Left lung (tissue), 10 donors: ENCODE measurements around the gene ANKRD28. TPM values are rescaled to one million over a fixed set of nuclear protein-coding genes. Genes with fewer than 3 reads are reported as not detected.
A peak's percentile ranks its signal among the peaks of the same experiment; 100 is the strongest.
"Not testable (repeated sequence)": the region's sequence is repeated elsewhere in the genome, so short reads cannot be mapped to it uniquely, and the experiment has no call there.

ENCODE experiments used
- ATAC-seq: fragments of 200-7000 bp; cut with Tn5 transposase; one replicate; pipeline ENCODE4 v1.9.1; 2020; ENCODE audit warnings: moderate library complexity
- DNase-seq, 4 donors: peaks; one replicate each; pipeline ENCODE4 v3.0.0-alpha.2; 2013 to 2020
- H3K27ac ChIP-seq, 2 donors: fragments of 200-600 bp; sonication (generic) in 1 of 2; one replicate each; pipeline versions ENCODE4 v1.5.0 to v1.8.0; 2020 to 2021
- H3K27me3 ChIP-seq, 2 donors: fragments of 200-600 bp; sonication (generic) in 1 of 2; one replicate each; pipeline versions ENCODE4 v1.5.0 to v1.8.0; 2020 to 2021
- H3K36me3 ChIP-seq, 2 donors: fragments of 200-600 bp; sonication (generic) in 1 of 2; one replicate each; pipeline versions ENCODE4 v1.5.0 to v1.8.0; 2020 to 2021
- H3K4me1 ChIP-seq, 2 donors: fragments of 200-600 bp; one replicate each; pipeline ENCODE4 v1.8.0; 2021
- H3K4me3 ChIP-seq, 2 donors: fragments of 200-600 bp; sonication (generic) in 1 of 2; one replicate each; pipeline versions ENCODE4 v1.5.0 to v1.8.0; 2020 to 2021; ENCODE audit warnings: mild to moderate bottlenecking in 1 of 2
- H3K9me3 ChIP-seq, 2 donors: fragments of 200-600 bp; sonication (generic) in 1 of 2; one replicate each; pipeline versions ENCODE4 v1.5.0 to v1.8.0; 2020 to 2021
- intact Hi-C, 2 donors: fragments of 100-400 bp; cut with DNase I; formaldehyde crosslinking; loops; one replicate each; pipeline versions ENCODE4 v1.11.2 to v1.14.2; 2022
- polyA plus RNA-seq, 6 donors: library from polyadenylated mRNA; unstranded; fragments of 120-200 nt; gene quantifications; one replicate each; pipeline ENCODE4 v1.2.1, GENCODE V29; 2013; ENCODE audit not compliant: insufficient read length in 6 of 6
- total RNA-seq, 2 donors: library from RNA; stranded (reverse); fragmentation: NEBNext Ultra II Directional; extraction: Animal tissue kit (Norgen Biotek cat#: 25700); gene quantifications; one replicate each; pipeline ENCODE4 v1.2.1, GENCODE V29; 2021
- TF ChIP-seq, protein P1 (sequence below), 2 donors: fragments of 200-600 bp; sonication (generic) in 1 of 2; IDR thresholded peaks; one replicate each; pipeline versions ENCODE4 v1.5.0 to v1.8.0; 2021; ENCODE audit warnings: antibody characterized with exemption in 2 of 2
- donor health status: DM: no; HTN: yes; CAD: no.
- donor health status: DM: no; HTN: no; CAD: no.

Gene ANKRD28
- total and polyA plus RNA-seq, 8 donors = 36.6 to 60.0 (median 47.2) TPM

DNA sequence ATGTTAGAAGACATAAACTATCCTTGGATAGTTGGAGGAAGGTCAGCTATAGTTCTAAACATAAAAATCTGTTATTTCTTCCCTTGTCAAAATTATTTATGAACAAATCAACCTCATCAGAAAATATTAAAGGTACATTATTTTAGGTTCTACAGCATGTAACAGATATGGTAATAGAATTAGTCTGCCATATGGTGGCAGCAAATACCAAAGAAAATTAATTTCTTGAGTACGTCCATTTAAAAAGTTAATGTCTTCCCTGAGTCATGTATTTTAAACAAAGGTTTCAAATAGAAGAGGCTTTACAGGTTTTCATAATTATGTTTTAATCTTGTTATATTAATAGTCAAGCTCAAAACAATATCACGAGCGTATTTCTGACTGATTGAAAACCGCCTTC lies 17.9 kb upstream of the ANKRD28 start:
- Histone ChIP-seq H3K4me3 (no peak overlapping the region), H3K9me3 (no peaks in the 10 kb centered on the region), H3K4me1 (peaks cover 0 to 13% of the 10 kb centered on the region in 2 donors), H3K36me3 (no peaks in the 10 kb centered on the region), H3K27ac (no peak overlapping the region), H3K27me3 (no peaks in the 10 kb centered on the region)
- intact Hi-C loops = loop anchor here in 1 of 2 donors (5.0 kb wide), 1 partner anchor 432 kb away; no protein-coding TSS in a partner anchor
- peak; percentile 71 for ATAC-seq
- TF ChIP-seq, protein P1, sequence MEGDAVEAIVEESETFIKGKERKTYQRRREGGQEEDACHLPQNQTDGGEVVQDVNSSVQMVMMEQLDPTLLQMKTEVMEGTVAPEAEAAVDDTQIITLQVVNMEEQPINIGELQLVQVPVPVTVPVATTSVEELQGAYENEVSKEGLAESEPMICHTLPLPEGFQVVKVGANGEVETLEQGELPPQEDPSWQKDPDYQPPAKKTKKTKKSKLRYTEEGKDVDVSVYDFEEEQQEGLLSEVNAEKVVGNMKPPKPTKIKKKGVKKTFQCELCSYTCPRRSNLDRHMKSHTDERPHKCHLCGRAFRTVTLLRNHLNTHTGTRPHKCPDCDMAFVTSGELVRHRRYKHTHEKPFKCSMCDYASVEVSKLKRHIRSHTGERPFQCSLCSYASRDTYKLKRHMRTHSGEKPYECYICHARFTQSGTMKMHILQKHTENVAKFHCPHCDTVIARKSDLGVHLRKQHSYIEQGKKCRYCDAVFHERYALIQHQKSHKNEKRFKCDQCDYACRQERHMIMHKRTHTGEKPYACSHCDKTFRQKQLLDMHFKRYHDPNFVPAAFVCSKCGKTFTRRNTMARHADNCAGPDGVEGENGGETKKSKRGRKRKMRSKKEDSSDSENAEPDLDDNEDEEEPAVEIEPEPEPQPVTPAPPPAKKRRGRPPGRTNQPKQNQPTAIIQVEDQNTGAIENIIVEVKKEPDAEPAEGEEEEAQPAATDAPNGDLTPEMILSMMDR (IDR thresholded peaks at IDR 0.05) = peak; percentile 30 to 32
- DNase-seq = peak in 2 of 4 donors; percentile 42 to 65

DNA sequence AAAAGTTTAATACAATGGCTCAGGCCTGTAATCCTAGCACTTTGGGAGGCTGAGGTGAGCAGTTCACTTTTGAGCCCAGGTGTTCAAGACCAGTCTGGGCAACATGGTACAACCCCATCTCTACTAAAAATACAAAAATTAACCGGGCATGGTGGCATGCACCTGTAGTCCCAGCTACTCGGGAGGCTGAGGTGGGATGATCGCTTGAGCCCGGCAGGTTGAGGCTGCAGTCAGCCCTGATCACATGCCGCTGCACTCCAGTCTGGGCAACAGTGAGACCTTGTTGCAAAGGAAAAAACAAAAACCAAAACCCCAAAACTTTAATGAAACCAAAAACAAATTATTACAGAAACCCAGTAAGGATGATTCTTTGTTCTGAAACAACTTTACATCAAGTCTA lies 15.3 kb upstream of the ANKRD28 start:
- H3K4me3 ChIP-seq, H3K36me3 ChIP-seq, H3K9me3 ChIP-seq, H3K27ac ChIP-seq, DNase-seq, ATAC-seq, intact Hi-C loops, H3K27me3 ChIP-seq: not testable (repeated sequence)
- H3K4me1 ChIP-seq = peaks cover 0 to 13% of the 10 kb centered on the region in 2 donors

DNA sequence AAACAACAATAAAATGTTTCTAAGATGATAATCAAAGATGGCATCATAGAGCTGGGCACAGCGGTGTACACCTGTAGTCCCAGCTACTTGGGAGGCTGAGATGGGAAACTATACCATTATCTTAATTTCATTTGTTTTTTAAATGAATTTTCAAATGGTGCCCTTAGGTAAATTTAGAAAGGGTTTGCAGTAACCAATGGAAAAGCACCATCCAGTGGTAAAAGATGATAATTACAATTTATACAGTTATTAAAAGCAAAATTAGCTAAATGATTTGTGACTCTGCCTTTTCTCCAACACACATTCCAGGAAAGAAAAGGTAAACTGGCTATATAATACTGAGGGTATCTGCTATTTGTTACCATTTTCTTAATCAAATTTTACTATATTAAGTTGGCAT lies 14.4 kb upstream of the ANKRD28 start:
- no peaks in the 10 kb centered on the region for H3K27me3 ChIP-seq
- intact Hi-C loops = no loop called here
- peaks cover 0 to 12% of the 10 kb centered on the region in 2 donors for H3K4me1 ChIP-seq
- ATAC-seq (peak; percentile 60), DNase-seq (no peak)
- no peak overlapping the region for H3K27ac ChIP-seq
- no peaks in the 10 kb centered on the region for H3K36me3 ChIP-seq
- TF ChIP-seq, protein P1 (IDR thresholded peaks at IDR 0.05) = peak; percentile 22 to 46
- no peak overlapping the region for H3K4me3 ChIP-seq
- H3K9me3 ChIP-seq = no peaks in the 10 kb centered on the region

DNA sequence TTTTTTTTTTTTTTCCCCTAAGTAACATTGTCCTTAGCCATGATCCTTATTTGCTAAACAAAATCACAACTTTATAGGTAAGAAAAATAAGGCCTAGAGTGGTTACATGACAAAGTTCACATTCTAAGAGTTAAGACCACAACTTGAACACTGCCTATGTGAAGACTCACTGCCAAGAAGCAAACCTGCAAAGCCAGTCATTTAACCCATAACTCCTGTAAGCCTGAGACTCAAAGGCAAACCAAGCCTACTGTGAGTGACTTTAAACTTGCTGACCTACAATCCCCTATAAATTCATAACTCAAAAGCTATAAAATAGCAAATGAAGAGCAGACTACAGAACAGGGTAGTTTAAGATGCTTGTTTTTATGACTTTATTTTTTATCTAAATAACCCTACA lies 12.9 kb upstream of the ANKRD28 start:
- no peaks in the 10 kb centered on the region for H3K27me3 ChIP-seq
- ATAC-seq (peak; percentile 32), DNase-seq (no peak)
- TF ChIP-seq, protein P1 (IDR thresholded peaks at IDR 0.05) = no peak
- no peaks in the 10 kb centered on the region for H3K9me3 ChIP-seq
- H3K4me1 ChIP-seq = peaks cover 4 to 14% of the 10 kb centered on the region in 2 donors
- no peak overlapping the region for H3K4me3 ChIP-seq
- no peaks in the 10 kb centered on the region for H3K36me3 ChIP-seq
- H3K27ac ChIP-seq = no peak overlapping the region
- intact Hi-C loops = no loop called here

DNA sequence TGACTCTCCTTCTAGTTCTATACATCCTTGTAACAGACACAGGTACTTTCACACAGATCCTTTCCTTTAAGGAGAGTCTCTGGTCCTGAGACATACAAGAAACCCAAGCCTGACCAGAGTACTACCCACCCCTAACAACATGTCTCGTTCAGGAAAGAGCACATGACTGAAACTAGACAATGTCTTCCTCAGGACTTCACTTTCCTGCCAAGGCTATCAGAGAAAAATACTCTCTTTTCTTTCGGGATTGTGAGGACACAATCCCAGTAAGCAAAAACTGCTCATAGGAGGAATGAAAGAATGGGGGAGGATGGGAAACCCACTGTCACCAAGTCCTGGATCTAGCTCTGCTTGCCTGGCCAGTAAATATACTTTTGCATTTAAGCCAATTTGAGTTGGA lies 11.5 kb upstream of the ANKRD28 start:
- Histone ChIP-seq H3K36me3 (no peaks in the 10 kb centered on the region), H3K4me3 (no peak overlapping the region), H3K27me3 (no peaks in the 10 kb centered on the region), H3K27ac (no peak overlapping the region), H3K4me1 (peaks cover 4 to 28% of the 10 kb centered on the region in 2 donors), H3K9me3 (no peaks in the 10 kb centered on the region)
- TF ChIP-seq, protein P1 (IDR thresholded peaks at IDR 0.05) = no peak
- intact Hi-C loops = no loop called here
- ATAC-seq (no peak), DNase-seq (no peak)

DNA sequence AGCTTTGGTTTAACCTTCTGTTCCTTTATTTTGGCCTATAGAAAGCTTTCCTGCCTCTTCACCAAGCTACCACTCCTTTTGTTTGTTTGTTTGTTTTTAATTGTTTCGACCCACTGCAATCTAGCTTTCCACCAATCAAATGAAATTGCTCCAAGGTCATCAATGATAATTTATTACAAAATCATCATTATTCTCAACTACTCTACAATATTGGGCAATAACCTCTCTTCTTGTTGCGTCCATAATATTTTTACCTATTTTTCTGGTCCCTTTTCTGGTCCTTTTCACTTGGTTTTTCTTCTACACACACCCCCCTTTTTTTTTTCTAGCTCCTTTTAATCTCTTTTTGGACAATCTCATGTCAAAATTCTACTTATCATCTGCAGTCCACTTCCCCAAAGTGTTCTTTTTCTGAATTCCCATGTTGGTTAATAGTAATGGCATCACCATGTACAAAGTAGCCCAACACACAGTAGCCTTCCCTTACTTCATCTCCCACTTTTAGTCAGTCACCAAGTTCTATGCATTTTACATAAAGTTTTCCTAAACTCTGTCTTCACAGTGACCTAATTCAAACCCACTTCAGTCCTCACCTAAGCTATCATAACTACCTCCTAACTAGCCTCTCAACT lies 11.0 kb upstream of the ANKRD28 start:
- TF ChIP-seq, protein P1 (IDR thresholded peaks at IDR 0.05) = no peak
- Histone ChIP-seq H3K27me3 (no peaks in the 10 kb centered on the region), H3K9me3 (no peaks in the 10 kb centered on the region), H3K4me3 (no peak overlapping the region), H3K27ac (no peak overlapping the region), H3K36me3 (no peaks in the 10 kb centered on the region), H3K4me1 (peaks cover 4 to 33% of the 10 kb centered on the region in 2 donors)
- intact Hi-C loops = no loop called here
- ATAC-seq (no peak), DNase-seq (no peak)
